Measurements from ENCODE around the gene GDI2.
A peak's percentile ranks its signal among the peaks of the same experiment; 100 is the strongest.
"Not testable (repeated sequence)": the region's sequence is repeated elsewhere in the genome, so short reads cannot be mapped to it uniquely, and the experiment has no call there.

The GDI2 gene

GRCh38 chr10:5827841-5828240 lies 14.6 kb upstream of the GDI2 start:
- DNase-seq = no peak

- not testable (repeated sequence) for DNase-seq
Observed at GRCh38 chr10:5826511-5826910, 13.3 kb upstream of the GDI2 start.

GRCh38 chr10:5818894-5819293 lies 5.7 kb upstream of the GDI2 start:
- DNase-seq = no peak

DNA sequence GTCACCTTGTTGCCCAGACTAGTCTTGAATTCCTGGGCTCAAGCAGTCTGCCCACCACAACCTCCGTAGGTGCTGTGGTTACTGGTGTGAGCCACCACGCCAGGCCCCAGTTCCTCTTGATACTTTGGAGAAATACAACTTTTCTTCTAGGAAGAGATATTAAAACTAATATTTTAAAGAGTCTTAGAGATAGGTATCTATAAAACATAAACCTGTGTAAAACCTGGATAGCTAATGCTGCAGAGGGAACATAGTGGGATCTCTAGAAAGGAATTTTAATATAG lies 4.8 kb upstream of the GDI2 start:
- no peak for DNase-seq

- no peak for DNase-seq
Observed at GRCh38 chr10:5817322-5818047, 4.3 kb upstream of the GDI2 start.

DNA sequence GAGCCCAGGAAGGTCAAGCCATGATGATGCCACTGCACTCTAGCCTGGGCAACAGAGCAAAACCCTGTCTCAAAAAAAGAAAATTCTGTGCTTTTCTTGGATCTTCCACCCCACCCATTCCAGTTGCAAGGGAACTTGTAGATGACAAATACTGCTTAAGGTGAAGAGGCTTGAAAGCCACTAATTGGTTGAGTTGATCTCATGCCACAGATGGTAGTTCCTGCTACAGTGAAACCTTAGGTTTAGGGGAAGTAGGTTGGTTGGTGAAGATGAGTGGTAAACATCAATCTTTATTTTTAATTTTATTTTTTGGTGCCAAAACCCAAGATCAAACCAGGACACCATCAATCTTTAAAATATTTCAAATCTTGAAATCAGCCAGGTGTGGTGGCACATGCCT lies 2.9 kb upstream of the GDI2 start:
- DNase-seq = no peak

DNA sequence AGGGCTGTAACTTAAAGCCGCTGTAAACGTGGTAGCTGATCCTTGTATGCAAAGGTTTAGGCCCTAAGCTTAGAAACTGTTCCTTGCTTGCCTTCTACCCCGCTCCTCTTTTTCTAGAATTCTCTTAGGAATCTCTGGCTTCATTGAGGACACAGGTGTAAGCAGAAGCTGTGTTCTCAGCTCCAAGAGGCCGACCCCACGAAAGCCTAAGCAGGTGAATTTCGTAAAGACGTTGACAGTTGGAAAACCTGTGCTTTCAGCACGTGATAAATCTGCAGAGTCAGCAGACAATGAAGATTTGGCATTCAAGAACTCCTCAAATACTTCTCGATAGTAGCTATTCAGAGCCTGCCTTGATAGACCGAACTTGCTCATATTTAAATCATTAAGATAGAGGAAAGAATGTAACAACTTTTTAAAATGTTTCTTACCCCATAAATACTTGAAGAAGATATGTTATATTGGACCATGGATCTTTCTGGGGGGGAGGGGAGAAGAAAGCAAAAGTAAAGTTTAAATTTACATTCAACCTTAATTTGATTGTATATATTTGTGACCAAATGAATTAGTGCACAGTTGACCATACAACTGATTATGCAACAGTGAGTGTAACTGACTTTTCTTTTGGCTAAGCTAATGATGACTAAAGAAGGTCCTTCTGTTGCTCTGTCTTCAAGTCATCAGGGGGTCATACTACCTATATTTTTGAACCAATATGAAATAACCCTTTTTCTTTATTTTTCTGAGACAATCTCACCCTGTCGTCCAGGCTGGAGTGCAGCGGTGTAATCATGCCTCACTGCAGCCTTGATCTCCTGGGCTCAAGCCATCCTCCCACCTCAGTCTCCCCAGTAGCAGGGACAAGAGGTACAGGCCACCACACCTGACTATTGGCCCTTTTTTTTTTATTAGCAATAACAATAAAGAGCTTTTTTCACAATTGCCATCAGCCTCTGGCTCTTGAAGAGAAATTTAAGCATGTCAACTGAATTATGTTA lies 1.2 kb upstream of the GDI2 start:
- no peak for DNase-seq

DNA sequence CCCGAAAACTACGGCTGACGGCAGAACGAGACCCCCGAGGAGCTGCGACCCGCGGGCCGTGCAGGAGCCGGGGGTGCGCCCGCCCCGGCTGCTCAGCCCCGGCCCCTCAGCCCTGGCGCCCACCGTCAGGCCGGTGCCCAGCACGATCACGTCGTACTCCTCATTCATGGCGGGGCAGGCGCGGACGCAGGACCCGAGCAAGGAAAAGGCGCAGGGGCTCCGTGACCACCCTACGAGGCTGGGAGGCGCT lies 218 bp downstream of the GDI2 start:
- DNase-seq = no peak

DNA sequence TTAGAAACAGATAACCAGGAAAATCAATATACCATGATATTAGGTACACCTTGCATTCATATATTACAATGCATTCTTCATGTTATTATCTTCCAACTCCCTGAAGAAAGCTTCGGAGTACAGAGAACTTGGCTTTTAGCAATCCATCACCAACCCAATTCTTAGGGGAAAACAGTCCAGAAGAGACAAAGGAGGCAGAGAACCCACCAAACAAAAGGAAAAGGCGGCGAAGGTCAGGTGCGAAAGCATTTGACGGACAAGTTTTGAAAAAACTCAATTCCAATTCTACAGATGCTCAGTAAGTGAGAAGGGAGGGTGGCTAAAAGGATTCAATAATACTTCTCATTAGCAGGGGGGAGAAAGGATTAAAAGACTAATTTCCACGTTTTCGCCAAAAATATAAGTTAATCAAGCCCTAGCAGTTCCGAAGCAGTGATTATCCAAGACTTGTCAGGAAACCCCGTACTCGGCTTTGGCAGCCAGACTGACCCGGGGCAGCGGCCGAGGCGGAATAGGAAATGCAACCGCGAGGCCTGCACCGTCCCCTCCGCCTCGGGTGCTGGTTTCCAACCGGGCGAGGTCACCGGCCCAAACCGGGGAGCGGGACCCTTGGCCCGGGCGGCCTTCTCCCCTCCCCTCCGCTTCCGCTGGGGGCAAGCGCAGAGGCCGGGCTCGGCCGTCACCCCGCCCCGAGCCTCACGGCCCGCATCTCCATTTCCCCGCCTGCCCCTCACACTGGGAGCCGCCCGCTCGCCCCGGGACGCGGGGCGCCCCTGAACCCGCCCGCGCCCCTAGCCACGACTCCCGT lies 747 bp downstream of the GDI2 start:
- peak; percentile 23 for DNase-seq

GRCh38 chr10:5811387-5811821 lies 1.8 kb downstream of the GDI2 start:
- no peak for DNase-seq

DNA sequence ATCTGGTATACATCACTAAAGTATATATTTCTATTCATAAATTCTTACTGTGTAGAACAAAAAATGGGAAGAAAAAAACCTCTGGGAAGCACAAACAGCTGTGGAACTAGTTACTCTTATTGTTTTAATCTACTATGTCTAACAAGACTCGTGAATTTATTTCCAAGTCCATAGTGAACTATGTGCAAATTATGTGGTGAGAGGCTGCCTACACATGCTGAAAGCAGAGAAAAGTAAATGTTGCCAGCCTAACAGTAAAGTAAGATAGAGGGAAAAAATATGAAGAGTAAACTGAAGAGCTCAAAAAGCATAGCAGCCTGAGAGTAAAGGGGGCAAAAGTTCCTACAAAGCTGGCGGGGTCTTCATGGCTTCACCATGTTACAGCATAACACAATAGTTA lies 3.0 kb downstream of the GDI2 start:
- no peak for DNase-seq

- peak; percentile 20 for DNase-seq
Observed at GRCh38 chr10:5809527-5810154, 3.6 kb downstream of the GDI2 start.

DNA sequence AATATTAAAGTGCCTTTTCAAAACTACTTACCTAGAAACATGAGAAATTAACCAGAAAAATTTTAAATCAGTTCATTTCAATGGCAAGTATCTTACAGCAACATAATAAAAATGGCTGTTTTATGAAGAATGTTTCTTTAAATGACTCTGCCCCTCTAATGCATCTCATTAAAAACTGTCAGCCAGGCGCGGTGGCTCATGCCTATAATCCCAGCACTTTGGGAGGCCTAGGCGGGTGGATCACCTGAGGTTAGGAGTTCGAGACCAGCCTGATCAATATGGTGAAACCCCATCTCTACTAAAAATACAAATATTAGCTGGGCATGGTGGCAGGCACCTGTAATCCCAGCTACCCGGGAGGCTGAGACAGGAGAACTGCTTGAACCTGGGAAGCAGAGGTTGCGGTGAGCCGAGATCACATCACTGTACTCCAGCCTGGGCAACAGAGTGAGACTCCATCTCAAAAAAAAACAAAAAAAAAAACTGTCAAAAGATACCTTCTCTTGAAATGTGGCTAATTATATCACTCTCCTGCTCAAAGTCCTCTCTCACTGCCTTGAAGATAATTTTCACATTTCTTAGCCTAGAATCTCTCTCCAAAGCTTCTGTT lies 4.3 kb downstream of the GDI2 start:
- DNase-seq = not testable (repeated sequence)

- no peak for DNase-seq
Observed at GRCh38 chr10:5806745-5807144, 6.5 kb downstream of the GDI2 start.

DNA sequence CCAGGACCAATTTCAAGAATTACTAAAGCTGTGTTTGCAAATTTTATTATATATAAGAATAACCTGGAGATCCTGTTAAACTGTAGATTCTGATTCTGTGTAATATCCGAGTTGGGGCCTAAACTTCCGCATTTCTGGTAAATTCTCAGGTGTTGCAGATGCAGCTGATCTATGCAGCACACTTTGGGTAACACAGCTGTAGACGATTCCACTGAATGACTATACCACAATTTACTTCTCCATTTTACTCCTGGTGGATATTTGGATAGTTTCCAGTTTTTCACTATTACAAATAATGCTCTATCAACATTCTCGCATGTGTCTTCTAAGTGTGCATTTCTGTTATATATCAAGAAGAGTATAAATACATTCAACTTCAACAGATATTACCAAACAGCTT lies 7.5 kb downstream of the GDI2 start:
- DNase-seq = no peak

DNA sequence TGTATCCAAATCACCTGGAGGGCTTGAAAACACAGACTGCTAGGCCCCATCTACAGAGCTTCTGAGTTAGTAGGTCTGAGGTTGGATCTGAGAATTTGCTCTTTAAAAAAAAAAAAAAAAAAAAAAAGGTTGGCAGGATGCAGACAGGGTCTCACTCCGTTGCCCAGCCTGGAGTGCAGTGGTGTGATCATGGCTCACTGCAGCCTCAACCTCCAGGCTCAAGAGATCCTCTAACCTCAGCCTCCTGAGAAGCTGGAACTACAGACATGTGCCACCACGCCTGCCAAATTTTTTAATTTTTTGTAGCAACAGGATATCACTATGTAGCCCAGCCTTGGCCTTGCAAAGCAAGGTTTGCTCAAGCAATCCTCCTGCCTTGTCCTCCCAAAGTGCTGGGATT lies 8.0 kb downstream of the GDI2 start:
- no peak for DNase-seq

- DNase-seq = no peak
Observed at GRCh38 chr10:5804386-5804785, 8.8 kb downstream of the GDI2 start.

- no peak for DNase-seq
Observed at GRCh38 chr10:5800782-5801181, 12.5 kb downstream of the GDI2 start.

DNA sequence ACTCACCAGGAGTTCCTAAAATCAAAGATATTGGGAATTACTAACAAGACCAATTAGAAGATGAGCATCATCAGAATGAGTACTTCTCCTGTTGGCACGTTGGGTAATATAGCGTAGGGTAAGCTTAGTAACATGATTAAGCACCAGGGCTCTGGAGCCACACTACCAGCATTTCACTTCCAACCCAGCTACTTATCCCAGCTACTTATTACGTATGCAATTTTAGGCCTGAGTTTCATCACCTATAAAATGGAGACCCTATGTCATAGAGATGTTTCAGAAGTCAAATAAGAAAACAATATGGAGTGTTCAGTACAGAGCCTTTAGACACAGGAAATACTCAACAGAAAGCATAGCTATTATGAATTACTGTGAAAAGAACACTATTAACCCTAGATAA lies 19.0 kb downstream of the GDI2 start:
- no peak for DNase-seq

- DNase-seq = no peak
Observed at GRCh38 chr10:5789626-5790025, 23.6 kb downstream of the GDI2 start.

DNA sequence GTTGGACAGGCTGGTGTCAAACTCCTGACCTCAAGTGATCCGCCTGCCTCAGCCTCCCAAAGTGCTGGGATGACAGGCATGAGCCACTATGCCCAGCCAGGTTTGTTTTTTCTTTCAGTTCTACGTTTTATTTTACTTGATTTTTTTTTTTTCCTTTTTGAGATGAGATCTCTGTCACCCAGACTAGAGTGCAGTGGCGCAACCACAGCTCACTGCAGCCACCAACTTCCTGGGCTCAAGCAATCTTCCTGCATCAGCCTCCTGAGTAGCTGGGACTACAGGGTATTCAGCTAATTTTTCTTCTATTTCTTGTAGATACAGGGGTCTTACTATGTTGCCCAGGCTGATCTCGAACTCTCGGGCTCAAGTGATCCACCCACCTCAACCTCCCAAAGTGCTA lies 24.3 kb downstream of the GDI2 start:
- no peak for DNase-seq

- DNase-seq = no peak
Observed at GRCh38 chr10:5783300-5783699, 29.9 kb downstream of the GDI2 start.

- no peak for DNase-seq
Observed at GRCh38 chr10:5782174-5782573, 31.1 kb downstream of the GDI2 start.
